Glomerular visceral epithelial cell (primary cell): Measurements from ENCODE around the gene FOXD3.

Experiments
- DNase-seq: peaks from one replicate; pipeline ENCODE4 v3.0.0-alpha.2; 2016; ENCODE audit errors: extremely low spot score

FOXD3 gene

DNA sequence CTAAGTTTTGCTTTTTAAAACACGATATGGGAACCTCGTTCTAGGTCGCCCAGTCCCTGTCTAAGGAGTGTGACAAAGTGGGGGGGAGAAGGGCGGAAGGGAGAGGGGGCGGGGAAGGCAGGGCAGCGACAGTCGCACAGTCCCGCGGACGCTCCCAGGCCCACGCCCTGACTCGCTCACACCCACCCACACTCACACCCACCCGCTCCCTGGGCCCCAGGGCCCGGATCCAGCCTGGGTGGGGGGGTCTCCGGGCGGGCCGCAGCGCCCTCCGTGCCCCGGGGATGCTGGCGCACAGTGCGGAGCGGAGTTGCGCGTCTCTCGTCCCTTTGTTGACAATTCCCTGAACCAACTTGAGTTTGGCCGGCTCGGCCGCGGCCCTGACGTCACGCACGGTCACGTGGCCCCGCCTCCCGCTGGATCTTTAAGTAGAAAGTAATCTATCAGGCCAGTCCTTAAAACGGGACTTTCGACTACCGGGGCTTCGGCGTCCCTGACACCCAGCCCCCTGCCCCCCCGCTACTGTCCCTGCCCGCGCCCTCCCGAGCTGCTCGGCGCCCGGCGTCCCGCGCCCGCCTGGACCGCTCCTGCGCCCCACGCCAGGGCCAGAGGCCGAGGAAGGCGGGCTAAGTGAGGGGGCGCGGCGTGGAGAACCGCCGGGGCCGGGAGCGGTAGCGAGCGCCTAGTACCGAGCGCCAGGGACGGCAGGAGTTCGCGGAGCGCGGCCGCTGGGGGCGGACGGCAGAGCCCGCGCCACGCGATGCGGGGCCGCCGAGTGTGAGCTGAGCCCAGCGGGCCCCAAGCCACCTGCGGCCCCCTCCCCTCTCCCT lies at the start of gene FOXD3:
TSS of gene FOXD3 (plus strand) at position 454 of the 830 bp plus-strand sequence. CDS start 492 bp downstream, outside the sequence.
- DNase-seq: no peak

DNA sequence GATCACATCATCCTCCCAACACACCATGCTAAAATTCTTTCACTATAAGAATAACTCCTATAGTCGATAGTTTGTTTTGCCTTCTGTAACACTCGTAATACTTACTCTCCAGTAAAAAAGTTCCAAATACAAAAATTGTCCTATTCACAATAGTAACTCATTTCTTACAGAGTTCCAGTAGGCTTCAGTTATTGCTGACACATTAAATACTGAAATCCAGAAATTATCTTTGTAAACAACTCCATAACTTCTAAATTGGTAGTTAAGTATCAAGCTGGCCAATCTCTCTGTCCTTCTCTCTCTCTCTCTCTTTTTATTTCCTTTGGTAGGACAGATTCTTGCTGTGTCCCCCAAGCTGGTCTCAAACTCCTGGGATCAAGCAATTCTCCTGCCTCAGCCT lies 49.6 kb upstream of the FOXD3 start:
- DNase-seq: no peak

DNA sequence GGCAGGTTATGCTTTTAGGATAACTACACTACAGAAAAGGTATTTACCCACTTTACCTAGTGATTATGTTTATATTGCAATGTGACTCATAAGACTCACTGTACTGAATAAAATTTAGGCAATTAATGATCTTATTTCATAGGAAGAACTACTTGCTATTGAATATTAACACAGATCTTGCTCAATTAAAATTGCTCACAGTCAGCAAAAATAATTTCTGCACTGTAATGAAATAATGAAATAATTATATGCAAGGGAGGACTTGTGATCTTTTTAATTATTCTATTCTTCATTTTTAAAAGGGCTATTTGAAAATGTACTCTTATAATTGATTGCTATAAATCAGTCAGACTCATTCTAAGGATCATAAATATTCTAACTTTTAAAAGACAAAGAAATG lies 48.0 kb upstream of the FOXD3 start:
- DNase-seq: no peak

DNA sequence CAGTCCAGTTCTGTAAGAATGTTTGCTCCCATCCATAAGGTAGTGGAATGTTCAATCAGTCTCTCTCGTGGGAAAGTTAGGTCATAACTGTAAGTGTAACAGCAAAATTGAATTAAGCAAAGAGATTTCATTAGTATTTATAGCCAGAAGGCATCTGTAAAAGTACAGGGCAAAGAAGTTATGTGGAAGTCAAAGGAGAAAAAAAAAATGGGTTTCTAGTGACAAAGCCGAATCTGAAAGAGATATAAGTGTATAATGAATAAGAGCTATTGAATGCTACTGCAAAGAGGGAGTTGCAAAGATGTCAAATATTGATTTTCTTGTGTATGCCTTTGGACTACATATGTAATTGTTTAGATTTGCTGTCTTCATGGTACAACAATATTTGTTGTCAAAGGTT lies 47.4 kb upstream of the FOXD3 start:
- DNase-seq: no peak

DNA sequence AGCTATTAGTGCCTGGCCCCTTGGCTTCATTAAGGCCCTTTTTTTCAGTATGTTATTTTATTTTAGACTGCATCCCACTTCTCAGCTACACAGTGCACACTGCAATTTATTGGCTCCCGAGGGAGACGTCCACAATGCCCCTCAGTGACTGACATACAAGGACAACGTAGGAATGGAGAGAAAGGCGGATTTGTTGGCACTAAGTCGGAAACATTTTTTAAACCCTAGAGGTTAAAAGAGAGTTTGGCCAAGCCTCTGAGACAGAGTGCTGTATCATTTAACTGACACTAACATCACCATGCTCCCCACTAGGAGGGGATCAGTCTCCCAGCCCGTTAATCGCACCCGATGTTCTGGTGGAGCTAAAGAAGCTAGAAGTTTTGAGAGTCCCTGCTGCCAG lies 45.7 kb upstream of the FOXD3 start:
- no peak for DNase-seq

DNA sequence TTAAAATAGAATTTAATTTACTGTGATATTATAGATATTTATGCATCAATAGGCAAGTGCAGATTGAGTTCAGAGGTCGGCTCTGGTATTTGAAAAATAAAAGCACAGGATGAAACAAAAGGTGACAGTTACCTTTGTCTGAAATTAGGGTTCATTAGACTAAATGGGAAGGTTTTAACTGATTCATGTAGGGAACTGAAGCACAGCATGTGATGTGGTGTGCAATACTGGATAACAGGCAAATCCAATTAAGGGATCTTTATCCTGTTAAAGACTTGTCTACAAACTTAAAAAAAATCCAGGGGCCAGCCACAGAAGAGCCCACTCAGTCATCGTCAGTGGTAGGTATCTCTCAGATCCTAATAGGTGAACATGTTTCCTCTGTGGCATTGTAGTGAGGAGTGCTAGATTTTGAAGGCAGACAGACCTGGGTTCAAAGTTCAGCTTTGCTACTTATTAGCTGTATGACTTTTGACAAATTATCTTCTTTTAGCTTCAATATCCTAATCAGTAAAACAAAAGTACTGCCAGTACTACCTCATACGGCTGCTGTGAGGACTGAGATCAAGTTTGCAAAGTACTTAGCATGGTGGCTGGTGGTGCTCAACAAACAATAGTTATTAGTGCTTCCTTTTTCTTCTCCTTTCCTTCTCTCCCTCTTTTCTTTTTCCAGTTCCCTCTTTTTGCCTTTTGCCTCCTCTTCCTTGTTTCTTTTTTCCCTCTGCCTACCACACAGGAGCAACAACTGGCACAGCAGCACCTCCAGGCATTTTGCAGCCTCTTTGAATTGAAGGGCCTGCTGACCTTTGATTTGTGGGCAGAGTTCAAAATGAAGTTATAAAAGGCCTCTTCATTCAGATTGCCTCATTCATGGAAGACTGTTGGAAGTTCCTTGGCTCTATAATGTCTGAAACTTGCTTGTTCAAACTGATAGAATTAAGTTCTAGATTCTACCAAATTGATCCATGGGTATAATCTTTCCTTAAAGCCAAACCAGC lies 44.9 kb upstream of the FOXD3 start:
- DNase-seq: no peak

DNA sequence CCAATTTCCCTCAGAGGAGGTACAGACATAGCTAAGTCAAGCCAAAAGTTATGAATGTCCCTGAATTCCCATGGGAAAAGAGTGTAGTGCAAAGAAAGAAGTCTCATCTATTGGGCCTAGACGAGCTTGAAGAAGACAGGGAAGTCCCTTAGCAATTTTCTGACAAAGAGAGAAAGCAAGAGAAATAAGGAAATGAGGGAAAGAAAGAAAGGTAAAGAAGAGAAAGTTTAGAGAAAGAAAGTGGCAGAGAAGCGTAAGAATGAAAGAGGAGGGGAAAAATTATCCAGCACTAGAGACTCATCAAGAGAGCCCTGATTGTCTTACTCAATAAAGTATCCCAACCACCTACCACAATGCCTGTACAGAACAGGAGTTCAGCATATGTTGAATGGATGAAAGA lies 40.6 kb upstream of the FOXD3 start:
- DNase-seq: no peak

DNA sequence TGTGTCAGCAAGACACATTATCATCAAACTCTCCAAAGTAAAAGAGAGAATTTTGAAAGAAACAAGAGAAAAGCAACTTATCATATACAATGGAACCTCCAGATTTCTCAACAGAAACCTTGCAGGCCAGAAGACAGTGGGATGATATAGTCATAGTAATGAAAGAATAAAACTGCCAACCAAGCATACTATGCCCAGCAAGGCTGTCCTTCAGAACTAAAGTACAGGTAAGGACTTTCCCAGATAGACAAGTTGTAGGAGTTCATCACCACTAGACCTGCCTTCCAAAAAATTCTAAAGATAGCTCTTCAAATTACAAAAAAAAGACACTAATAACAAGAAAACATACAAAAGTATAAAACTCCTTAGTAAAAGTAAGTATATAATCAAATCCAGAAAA lies 33.2 kb upstream of the FOXD3 start:
- no peak for DNase-seq

DNA sequence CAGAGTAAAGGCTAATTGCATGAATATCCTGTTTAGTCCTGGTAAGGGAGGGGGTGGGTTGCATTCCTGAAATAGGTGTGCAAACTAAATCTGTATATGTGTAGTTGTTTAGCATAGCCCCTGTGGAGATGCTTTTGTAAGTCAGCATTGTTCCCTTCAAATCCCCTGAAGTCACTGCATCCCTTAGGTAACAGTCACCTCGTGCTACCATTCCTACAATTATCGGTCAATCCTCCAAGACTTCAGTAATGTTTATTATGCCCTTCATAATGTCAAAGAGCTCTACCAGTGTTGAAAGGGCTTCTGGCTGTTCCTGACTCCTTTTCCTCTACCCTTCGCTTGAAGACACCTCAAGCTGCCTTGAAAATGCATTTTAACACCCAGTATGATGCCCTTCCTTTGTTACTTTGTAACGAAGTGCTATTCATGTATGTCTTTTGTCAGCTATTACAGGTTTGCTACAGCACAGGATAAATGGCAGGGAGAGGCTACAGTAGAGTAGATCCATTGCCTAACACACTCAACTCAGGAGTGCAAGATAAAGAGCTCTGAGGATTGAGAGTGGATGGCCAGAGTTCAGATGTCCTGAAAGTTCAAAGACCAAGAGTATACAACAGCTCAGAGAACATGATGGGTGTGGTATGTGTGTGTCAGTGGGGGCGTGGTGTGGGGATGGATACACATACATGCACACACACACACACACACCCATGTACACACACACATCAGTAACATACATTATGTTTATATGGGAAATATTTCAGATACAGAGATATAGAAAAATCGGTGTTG lies 27.4 kb upstream of the FOXD3 start:
- no peak for DNase-seq

DNA sequence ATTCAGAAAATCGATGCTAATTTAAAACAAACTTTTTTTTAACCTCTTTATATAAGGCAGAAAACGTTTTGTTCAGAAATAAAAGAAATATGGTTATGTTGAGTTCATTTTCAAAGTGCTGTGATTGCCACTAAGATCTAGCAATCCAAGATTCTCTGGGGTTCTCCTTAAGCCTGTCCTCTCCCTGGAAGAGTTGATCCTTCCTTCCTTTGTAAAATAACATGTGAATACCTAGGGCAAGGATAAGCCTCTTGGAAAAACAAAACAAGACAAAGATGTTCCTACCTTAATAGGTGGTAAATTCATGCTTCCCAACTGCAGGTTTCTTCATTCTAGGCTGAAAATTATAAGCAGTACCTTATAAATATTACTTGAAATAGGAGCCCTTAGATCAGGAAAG lies 18.0 kb upstream of the FOXD3 start:
- DNase-seq: no peak

DNA sequence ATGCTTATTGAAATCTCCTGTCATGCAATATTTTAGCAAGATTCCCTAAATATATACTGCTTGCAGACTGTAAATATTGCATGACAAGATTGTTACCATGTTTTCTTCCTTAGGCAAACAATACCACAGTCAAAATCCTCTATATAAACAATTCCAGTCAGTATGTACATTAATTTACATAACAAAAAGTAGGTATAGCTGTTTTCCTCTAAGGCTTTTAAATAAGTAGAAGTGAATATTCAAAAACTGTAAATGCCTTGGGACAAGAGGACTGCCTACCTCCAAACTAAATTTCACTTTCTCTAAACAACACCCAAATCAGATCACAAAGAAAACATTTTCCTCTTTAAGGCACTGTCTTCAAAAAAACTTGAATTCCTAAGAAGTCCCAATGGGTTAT lies 17.3 kb upstream of the FOXD3 start:
- DNase-seq: no peak

DNA sequence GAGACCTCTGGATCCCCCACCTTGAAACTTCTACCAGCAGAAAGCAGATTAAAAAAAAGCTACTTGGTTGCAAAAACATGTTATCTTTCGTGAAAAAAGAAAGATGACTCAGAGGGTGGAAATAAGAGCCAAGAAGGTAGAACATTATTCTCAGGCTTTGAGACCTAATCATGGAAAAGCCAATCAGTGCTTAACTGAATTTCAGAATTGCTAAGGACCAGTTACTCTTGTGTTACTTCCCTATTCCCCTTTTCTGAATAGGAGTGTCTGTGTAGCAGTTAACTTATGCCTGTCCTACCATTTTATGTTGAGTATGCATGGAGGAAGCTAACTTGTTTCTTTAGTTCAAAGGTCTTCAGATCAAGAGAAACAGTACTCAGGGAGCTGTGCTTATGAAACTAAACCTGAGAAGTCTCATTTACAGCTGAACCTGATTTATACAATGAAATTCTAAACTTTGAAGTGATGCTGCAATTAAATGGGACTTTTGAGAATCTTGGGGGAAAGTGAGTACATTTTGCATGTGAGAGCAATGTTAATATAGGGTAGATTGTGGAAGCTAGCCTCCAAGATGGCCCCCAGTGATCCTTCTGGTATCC lies 15.1 kb upstream of the FOXD3 start:
- DNase-seq: no peak

DNA sequence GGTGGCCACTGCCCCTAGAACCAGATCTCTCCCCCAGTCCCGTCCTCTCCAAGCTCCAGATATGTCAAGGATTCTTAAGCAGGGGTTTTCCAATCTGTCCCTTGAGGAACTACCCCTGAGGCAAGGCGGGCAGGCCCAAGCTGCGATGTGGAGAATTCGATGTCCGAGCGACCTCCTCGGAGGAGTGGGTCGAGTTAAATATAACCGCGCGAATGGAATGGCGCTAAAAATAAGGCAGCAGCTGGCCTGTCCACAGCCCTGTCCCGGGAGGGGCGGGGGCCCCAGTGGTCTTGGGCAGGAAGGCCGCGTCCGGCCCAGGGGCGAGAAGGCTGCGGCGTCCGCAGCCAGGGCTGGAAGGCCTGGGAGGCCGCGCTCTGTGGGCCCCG lies 5.8 kb upstream of the FOXD3 start:
- no peak for DNase-seq

DNA sequence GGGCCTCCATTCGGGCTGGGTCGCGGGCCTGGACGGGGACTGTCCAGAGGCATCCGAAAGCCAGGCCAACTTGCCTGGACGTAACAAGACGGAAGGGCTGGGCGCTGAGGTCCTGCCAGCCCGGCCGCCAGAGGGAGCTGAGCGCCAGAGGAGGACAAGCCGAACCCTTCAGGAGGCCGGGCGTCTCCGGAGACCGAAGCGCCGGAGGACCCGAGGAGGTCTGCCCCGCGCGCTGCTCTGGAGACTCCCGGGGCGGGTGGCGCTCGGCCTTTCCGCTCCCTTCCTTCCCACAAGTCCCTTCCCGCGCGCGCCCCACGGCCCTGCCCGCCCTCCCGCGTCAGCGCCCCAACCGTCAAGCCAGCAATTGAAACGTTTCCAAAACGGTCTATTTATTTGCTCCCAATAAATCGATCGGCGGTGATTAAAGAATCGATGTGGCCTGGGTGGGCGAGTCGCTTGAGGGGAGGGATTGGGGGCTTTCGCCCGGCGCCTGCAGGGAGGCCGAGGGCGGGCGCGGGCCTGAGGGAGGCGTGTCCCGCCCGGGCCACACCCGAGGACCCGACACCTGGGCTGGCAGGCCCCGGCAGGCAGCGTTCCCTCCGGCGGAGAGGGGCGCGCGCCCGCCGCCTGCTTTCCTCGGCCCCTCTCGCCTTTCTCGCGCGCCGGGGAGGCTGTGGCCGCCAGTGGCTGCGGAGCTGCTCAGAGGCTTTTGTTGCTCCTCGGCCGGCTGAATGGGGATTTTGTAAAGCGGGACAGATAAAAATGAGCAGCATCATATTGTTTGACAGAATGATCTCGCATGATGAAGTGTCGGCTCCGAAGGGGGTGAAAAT lies 5.2 kb upstream of the FOXD3 start:
- peak; percentile 83 for DNase-seq

DNA sequence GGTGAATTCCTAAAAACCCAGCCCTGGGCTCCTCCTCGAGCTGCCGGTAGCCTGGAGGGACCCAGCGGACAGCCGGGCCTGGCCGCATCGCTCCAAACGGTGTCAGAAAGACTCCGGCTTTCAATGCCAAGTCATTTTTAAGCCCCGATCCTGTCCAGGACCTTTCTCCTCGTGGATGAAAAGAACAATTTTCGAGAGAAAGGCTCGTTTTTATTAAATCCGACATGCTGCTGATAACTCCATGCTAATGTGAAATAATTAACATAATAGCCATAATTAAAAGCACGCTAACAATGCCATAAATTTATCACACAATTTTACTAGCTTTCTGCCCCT lies 4.6 kb upstream of the FOXD3 start:
- DNase-seq: no peak

DNA sequence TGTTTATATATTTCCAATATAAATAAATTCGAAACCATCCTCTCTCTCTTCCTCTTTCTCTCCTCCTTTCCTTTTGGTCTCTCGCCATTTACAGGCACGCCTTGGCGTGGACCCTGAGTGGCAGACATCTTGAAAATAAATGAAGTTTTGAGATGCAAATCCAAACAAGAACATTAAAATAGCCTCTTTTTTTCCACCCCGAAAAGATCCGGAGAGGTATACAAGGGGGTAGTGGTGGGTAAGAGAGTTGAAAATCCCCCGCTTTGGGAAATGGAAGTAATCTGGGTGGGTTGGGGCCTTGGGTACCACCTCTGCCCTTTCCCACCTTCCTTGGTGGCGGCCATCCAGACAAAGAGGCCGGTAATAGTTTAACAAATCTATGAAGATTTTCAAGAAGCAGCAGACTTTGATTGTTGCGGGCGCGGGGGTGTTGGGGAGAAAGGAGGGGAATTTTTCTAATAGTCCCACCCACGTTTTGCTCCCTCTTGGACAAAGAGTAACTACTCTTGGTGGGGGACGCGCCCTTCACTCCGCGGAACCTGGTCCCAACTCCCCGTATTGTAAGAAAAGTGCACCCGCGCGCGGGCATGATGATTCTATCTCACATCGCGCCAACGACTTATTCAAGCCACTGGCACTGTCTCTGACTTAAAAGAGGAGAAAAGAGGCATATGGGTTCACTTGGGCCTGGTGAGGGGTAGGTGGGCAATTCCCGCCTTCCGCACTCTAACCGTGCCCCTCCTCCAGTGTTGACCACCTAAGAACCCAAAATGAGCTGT lies 4.0 kb upstream of the FOXD3 start:
- DNase-seq: no peak

DNA sequence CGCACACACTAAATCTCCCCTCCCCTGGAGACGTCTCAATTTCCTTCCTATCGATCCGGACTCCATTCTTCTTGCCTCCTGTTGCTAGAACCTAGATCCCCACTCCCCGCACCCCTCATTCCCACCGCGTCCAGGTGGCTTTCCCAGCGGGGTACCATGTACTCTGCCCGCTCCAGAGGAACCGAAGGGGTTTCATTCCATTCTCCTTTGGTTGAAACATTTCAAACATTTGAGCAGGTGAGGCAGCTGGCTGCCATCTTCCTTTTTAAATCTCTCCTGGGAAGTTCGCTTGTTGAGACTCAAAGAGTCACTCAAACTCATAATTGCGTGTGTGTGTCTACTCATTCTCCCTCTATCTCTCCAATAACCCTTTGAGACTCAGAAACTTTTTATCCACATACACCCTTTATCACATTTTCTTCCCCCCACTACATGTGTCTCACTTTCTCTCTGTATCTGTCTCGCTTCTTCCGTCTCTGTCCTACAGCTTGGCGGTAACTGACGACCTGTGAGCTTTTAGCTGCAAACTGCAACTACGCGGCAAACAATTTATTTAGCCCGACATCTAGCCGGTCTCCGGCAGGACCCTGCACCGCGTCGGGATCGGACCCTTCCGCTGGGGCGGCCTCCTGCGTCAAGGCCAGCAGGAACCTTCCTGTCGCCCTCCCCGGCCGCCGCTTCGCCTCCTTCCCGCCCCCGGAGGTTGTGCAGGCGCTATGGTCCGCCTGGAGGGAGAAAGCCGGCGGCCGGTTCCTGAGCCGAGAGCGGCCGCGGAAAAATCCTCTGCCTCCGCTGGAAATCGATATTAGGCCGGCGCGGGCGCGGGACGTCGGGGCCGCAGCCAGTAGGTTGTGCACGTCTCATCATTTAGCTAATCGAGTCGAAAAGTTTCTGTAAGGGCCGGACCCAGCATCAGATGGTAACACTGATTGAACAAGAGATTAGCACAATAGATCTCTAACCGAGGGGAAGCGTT lies 3.0 kb upstream of the FOXD3 start:
- DNase-seq: no peak

DNA sequence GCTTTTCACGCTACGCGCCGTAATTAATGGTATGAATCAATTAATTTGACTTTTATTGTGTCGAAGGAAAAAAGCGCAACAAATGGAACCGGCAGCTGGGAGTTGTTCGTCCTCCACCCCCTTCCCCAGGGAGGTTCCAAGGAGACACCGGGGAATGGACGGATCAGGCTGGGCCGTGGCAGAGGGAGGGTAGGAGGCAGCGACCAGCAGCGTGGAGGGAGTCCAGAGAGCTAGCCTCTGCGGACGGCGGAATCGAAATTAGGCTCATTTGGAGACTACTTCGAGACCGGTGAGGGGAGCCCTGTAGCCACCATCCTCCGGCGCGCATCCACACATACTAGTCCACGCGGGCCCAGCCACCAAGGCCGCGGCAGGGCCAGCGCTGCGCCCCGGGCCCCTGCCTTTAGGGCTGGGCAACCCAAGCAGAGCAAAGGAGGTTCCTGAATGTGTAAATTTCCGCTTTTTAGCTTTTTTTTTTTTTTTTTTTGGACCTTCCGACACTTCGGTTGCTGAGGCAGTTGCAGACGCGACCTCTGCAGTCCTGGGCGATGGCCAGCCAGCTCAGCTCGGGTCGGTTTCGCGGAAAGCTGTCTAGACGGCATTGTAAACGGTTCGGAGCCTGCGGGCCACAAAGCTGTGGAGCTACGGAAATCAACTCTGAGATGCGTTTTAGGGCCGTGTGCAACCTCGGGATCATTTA lies 2.2 kb upstream of the FOXD3 start:
- DNase-seq: no peak
